RWPE2 (cell line): ENCODE results near the gene SH3PXD2A.

ENCODE experiments used
- ATAC-seq: fragments of 200-7000 bp; cut with Tn5 transposase; 3 replicates; pipeline ENCODE4 v1.9.1; 2021; ENCODE audit warnings: low read depth
- DNase-seq: peaks from one replicate; pipeline ENCODE4 v3.0.0-alpha.2; 2020; ENCODE audit warnings: low spot score
- H3K27ac ChIP-seq: fragments of 450-650 bp; 2 replicates; pipeline ENCODE4 v1.5.1; 2017; ENCODE audit warnings: mild to moderate bottlenecking; ENCODE audit not compliant: poor library complexity, severe bottlenecking
- H3K27me3 ChIP-seq: fragments of 250-450 bp; sonication (Bioruptor Pico); 2 replicates; pipeline ENCODE4 v1.5.1; 2021; ENCODE audit warnings: mild to moderate bottlenecking, moderate library complexity; ENCODE audit not compliant: insufficient read depth, poor library complexity, severe bottlenecking
- H3K36me3 ChIP-seq: fragments of 250-450 bp; sonication (Bioruptor Pico); 2 replicates; pipeline ENCODE4 v1.5.1; 2020; ENCODE audit warnings: low read depth, mild to moderate bottlenecking, moderate library complexity
- H3K4me1 ChIP-seq: fragments of 250-450 bp; sonication (Bioruptor Pico); 2 replicates; pipeline ENCODE4 v1.5.1; 2021; ENCODE audit warnings: mild to moderate bottlenecking, moderate library complexity; ENCODE audit not compliant: insufficient read depth, poor library complexity, severe bottlenecking
- H3K4me3 ChIP-seq: fragments of 250-450 bp; sonication (Bioruptor Pico); 2 replicates; pipeline ENCODE4 v1.5.1; 2021; ENCODE audit warnings: mild to moderate bottlenecking, moderate library complexity; ENCODE audit not compliant: severe bottlenecking
- H3K9me3 ChIP-seq: fragments of 250-450 bp; sonication (Bioruptor Pico); 2 replicates; pipeline ENCODE4 v1.5.1; 2021; ENCODE audit warnings: mild to moderate bottlenecking, moderate library complexity; ENCODE audit not compliant: severe bottlenecking
- CTCF ChIP-seq: fragments of 450-650 bp; IDR thresholded peaks from one replicate; pipeline ENCODE4 v1.5.1; 2017; ENCODE audit warnings: mild to moderate bottlenecking, moderate library complexity; ENCODE audit not compliant: poor library complexity, severe bottlenecking

SH3PXD2A gene

GRCh38 chr10:103620352-103620740 is 235.0 kb downstream of the SH3PXD2A start:
- Histone ChIP-seq H3K36me3 (peaks cover 24% of the 10 kb centered on the region), H3K4me1 (no peaks in the 10 kb centered on the region), H3K27me3 (no peaks in the 10 kb centered on the region), H3K9me3 (no peaks in the 10 kb centered on the region), H3K4me3 (no peak overlapping the region), H3K27ac (no peak overlapping the region)
- TF ChIP-seq CTCF, result no peak
- no peak for ATAC-seq
- DNase-seq, result no peak

GRCh38 chr10:103619424-103620351 is 235.7 kb downstream of the SH3PXD2A start:
- Histone ChIP-seq H3K36me3 (peaks cover 24% of the 10 kb centered on the region), H3K27me3 (no peaks in the 10 kb centered on the region), H3K9me3 (no peaks in the 10 kb centered on the region), H3K4me3 (no peak overlapping the region), H3K27ac (no peak overlapping the region), H3K4me1 (no peaks in the 10 kb centered on the region)
- TF ChIP-seq CTCF, result no peak
- no peak for ATAC-seq
- no peak for DNase-seq

- H3K4me3 ChIP-seq, result no peak overlapping the region
- no peak for ATAC-seq
- no peak for DNase-seq
- no peaks in the 10 kb centered on the region for H3K27me3 ChIP-seq
- no peak overlapping the region for H3K27ac ChIP-seq
- TF ChIP-seq CTCF, result no peak
- no peaks in the 10 kb centered on the region for H3K4me1 ChIP-seq
- H3K36me3 ChIP-seq, result peaks cover 33% of the 10 kb centered on the region
- H3K9me3 ChIP-seq, result no peaks in the 10 kb centered on the region
Measured at GRCh38 chr10:103618575-103619423, 236.6 kb downstream of the SH3PXD2A start.

GRCh38 chr10:103617602-103618385 is 237.6 kb downstream of the SH3PXD2A start:
- Histone ChIP-seq H3K27ac (no peak overlapping the region), H3K4me1 (no peaks in the 10 kb centered on the region), H3K4me3 (no peak overlapping the region), H3K9me3 (no peaks in the 10 kb centered on the region), H3K27me3 (no peaks in the 10 kb centered on the region), H3K36me3 (peaks cover 43% of the 10 kb centered on the region)
- TF ChIP-seq CTCF, result no peak
- ATAC-seq (no peak), DNase-seq (no peak)
